Activated naive CD4-positive, alpha-beta T cell treated with Interleukin-2 at 50 U/mL for 16 hours (primary cell): Measurements from ENCODE around the gene RNF6.
"Not testable (repeated sequence)": the region's sequence is repeated elsewhere in the genome, so short reads cannot be mapped to it uniquely, and the experiment has no call there.

Experiments used
- DNase-seq: peaks from one replicate; pipeline ENCODE4 v3.0.0-alpha.2; 2020

RNF6 gene

GRCh38 chr13:26221721-26222519 lies at the start of gene RNF6:
RNF6 (minus strand) TSS chr13:26222314; CDS start chr13:26219649, 2,665 bp downstream.
- DNase-seq: peak; percentile 86

DNA sequence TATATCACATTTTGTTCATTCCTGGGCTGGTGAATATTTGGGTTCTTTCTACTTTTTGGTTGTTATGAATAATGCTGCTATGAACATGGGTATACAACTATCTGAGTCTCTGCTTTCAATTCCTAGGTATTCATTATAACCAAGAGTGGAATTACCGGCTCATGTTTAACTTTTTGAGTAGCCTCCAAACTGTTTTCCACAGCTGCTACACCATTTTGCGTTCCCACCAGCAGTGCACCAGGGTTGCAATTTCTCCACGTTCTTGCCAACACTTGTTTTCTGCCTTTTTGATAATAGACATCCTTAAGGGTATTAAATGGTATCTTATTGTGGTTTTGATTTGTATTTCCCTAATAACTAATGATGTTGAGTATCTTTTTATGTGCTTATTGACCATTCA lies 48.6 kb upstream of the RNF6 start:
- no peak for DNase-seq

DNA sequence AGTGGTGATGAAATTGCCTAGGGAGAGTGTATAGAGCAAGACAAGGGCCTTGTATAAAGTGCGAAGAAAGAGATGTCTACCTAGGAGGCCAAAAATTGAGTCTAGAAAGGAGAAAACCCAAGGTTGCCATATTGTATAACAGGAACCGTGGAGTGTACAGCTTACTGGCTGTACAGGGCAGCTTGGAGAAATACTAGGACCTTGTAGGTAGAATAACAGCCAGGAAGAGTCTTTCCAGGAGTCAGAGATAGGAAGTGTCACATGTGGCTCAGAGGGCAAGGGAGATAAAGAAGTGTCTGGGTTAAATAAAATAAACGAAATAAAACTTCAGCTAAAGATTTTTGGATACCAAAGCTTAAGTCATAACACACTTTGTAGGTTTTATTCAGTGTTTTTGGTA lies 44.2 kb upstream of the RNF6 start:
- DNase-seq: no peak

- DNase-seq: no peak
These were observed 40.0 kb upstream of the RNF6 start for GRCh38 chr13:26262156-26262555.

- DNase-seq: no peak
These were observed 37.5 kb upstream of the RNF6 start for GRCh38 chr13:26259634-26260033.

GRCh38 chr13:26257049-26257448 lies 34.9 kb upstream of the RNF6 start:
- no peak for DNase-seq

DNA sequence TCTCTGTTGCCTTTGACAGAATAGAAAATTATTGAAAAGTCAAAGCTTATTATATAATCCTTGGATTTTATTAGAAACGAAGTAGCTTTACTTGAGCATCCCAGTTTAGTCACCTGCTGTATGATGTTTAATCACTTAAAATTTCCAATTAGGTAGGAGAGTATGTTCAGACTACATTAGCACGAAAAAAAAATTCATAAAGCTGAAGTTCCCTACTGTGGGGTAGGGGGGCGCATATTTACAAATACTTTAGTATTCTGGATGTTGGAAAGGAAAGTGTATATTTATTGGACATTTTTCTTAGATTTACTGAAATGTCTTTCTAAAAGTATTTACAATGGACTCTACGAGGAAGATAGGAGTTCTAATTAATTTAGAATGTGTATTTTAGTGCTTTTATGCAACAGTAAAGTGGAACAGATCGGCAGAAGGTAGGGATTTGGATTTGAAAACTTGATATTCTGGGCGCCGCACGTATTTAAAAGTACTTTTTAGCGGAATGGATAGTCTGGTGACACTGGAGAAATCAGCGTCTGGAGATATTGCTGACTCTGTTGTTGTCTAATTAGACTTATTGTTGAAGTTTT lies 33.7 kb upstream of the RNF6 start:
- no peak for DNase-seq

- DNase-seq: no peak
These were observed 33.0 kb upstream of the RNF6 start for GRCh38 chr13:26255115-26255514.

- DNase-seq: peak; percentile 60
These were observed 32.5 kb upstream of the RNF6 start for GRCh38 chr13:26254583-26255111.

GRCh38 chr13:26253787-26254582 lies 31.9 kb upstream of the RNF6 start, which contains the start of gene CDK8:
CDK8 (plus strand) TSS chr13:26254129; CDS start chr13:26254642, 513 bp downstream.
- peak; percentile 89 for DNase-seq

GRCh38 chr13:26253262-26253786 lies 31.2 kb upstream of the RNF6 start:
- no peak for DNase-seq

- not testable (repeated sequence) for DNase-seq
These were observed 29.9 kb upstream of the RNF6 start for GRCh38 chr13:26252006-26252405.

- no peak for DNase-seq
These were observed 27.4 kb upstream of the RNF6 start for GRCh38 chr13:26249551-26249950.

DNA sequence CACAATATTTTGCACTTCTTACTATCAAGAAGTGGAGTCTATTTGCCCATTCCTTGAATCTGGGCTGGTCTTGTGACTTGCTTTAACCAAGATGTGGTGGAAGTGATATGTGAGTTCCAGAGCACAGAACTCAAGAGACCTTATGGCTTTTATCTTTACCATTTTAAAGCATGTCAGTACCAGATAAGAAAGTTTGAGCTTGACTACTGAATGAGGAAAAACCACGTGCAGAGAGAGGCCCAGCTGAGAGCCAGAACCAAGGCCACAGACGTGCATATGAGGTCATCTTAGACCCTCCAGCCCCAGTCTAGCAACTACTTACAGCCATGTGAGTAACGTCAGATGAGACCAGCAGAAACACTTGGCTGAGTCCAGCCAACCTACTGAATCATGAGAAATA lies 25.5 kb upstream of the RNF6 start:
- no peak for DNase-seq

GRCh38 chr13:26247011-26247410 lies 24.9 kb upstream of the RNF6 start:
- no peak for DNase-seq

DNA sequence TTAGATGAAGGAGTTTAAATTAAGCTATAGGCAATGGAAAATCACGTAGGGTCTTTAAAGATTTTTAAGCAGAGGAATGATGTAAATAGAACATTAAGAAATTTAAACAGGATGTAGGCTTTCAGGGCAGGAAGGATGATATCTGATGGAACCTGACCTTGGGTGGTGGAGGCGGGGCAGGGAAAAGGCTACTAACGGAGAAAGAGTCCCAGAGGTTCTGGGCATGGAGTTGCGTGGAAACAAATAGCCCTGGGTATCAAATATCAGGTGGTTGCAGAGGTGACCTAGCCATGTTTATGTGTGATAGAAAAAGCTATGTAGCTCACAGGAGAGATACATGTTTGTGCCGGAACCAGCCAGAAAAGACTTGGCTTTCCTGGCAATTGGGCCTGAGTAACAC lies 24.0 kb upstream of the RNF6 start:
- DNase-seq: no peak

- no peak for DNase-seq
These were observed 14.2 kb upstream of the RNF6 start for GRCh38 chr13:26236296-26236695.

DNA sequence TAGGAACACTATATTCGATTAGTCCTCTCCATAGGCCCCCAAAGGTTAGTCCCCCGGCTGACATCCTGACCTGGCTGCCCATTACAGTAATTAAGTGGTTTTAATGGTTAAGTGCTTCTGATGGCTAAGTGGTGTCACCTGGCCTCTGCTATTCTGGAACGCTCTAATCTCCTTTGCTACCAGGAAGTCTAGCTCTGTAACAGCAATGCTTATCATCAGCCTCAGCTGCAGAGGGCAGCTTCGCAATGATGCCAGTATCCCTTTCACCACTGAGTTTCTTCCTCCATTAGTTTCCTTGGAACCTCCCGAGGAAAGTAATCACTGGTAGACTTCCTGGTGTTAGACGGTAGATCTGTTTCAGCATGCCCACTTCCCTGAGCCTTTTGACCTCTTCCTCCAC lies 8.6 kb upstream of the RNF6 start:
- DNase-seq: no peak

- DNase-seq: no peak
These were observed 7.0 kb upstream of the RNF6 start for GRCh38 chr13:26229080-26229615.

DNA sequence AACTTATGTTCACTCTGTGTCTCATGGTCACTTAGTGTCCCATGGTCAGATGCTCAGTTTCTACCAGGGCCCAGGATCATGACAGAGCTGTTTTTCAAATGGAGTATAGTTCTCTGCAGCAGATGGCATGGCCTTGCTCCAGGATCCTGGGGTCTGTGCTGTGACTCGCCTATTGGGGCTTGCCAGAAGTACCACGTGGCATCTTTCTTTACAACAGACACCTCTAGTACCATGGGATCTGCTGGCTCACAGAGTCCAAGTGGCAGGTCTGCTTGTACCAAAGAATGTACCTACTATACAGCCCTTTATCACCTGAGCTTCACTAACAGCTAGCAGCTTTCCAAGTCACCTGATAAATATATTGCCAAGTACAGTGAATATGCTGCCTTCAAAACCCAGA lies 6.0 kb upstream of the RNF6 start:
- no peak for DNase-seq

DNA sequence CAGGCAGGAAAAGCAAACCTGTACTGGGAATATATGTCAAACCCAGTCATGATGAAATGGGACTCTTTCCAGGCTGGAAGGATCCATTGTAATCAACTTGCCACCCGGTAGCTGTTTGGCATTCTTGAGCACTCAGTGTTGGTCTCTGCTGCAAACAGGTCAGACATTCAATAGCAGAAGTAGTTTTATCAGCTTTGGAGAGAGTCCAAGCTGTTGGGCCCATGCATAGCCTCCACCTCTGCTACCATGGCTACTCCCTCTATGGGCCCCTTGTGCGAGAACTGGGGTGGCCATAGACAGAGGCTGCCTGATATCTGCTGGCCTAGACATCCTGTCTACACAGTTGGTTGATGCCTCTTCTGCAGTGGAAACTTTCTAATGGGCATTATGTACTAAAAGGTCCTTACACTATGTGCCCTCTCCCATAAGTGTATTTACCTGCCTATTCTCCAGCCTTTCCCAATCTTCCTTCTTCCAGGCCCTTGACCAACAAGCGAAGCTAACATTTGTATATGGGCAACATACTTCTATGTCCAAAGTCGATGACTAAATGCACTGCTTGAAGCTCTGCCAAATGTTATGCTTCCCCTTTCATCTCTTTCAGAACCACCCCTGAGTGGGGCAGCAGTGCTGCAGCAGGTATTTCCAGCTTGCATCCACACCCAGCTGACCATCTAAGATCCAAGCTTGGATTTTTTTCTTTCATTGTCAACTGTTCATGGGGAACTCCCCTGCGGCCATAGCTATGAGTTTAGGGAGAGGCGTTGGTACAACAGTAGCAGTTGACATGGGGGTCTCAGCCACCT lies 5.3 kb upstream of the RNF6 start:
- DNase-seq: no peak
